VCaP (cell line): ENCODE measurements around the gene VRK3.

Experiments
- H3K27ac ChIP-seq: fragments of 450-650 bp; 2 replicates; pipeline ENCODE4 v1.5.1; 2017
- TF ChIP-seq, protein P1 (sequence below): fragments of 450-650 bp; conservative IDR thresholded peaks from 2 replicates; pipeline ENCODE4 v1.5.1; 2017; ENCODE audit warnings: mild to moderate bottlenecking, moderate library complexity

The VRK3 gene

GRCh38 chr19:49986354-49986753 lies 38.8 kb downstream of the VRK3 start:
- TF ChIP-seq, protein P1, sequence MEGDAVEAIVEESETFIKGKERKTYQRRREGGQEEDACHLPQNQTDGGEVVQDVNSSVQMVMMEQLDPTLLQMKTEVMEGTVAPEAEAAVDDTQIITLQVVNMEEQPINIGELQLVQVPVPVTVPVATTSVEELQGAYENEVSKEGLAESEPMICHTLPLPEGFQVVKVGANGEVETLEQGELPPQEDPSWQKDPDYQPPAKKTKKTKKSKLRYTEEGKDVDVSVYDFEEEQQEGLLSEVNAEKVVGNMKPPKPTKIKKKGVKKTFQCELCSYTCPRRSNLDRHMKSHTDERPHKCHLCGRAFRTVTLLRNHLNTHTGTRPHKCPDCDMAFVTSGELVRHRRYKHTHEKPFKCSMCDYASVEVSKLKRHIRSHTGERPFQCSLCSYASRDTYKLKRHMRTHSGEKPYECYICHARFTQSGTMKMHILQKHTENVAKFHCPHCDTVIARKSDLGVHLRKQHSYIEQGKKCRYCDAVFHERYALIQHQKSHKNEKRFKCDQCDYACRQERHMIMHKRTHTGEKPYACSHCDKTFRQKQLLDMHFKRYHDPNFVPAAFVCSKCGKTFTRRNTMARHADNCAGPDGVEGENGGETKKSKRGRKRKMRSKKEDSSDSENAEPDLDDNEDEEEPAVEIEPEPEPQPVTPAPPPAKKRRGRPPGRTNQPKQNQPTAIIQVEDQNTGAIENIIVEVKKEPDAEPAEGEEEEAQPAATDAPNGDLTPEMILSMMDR: no peak
- H3K27ac ChIP-seq: peak overlapping the region; percentile 78

GRCh38 chr19:49985871-49986270 lies 39.3 kb downstream of the VRK3 start:
- H3K27ac ChIP-seq: peak overlapping the region; percentile 78
- TF ChIP-seq, protein P1: no peak

GRCh38 chr19:49984491-49984890 lies 40.7 kb downstream of the VRK3 start:
- H3K27ac ChIP-seq: peak overlapping the region; percentile 78
- TF ChIP-seq, protein P1: no peak

DNA sequence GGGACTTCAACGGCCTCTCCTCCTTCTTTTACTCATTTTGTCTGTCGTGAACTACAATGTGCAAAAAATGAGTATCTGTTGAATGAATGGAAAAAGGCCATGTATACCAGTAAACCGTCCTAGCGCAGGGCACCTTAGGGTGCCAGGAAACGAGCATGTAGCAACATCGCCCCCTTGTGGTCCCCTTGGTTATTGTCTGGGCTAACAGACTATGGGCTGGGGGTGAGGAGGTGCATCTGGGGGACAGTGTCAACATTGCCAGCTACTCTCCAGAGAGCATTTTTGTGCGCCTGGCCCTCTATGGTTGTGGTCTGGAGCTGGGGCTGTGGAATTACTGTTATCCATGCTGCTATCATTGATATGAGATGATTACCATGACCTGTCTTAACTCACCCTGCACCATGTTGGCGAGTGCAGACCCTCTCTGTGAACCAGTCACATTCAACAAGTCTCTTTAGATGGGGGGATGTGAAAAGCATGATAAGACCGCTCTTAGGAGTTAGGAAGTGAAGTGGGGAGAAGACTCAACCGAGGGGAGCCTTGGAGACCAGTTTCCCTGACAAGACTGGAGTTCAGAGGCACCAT lies 41.4 kb downstream of the VRK3 start:
- TF ChIP-seq, protein P1: peak; percentile 91
- H3K27ac ChIP-seq: peak overlapping the region; percentile 78; the same call in 1 of the 2 replicates

DNA sequence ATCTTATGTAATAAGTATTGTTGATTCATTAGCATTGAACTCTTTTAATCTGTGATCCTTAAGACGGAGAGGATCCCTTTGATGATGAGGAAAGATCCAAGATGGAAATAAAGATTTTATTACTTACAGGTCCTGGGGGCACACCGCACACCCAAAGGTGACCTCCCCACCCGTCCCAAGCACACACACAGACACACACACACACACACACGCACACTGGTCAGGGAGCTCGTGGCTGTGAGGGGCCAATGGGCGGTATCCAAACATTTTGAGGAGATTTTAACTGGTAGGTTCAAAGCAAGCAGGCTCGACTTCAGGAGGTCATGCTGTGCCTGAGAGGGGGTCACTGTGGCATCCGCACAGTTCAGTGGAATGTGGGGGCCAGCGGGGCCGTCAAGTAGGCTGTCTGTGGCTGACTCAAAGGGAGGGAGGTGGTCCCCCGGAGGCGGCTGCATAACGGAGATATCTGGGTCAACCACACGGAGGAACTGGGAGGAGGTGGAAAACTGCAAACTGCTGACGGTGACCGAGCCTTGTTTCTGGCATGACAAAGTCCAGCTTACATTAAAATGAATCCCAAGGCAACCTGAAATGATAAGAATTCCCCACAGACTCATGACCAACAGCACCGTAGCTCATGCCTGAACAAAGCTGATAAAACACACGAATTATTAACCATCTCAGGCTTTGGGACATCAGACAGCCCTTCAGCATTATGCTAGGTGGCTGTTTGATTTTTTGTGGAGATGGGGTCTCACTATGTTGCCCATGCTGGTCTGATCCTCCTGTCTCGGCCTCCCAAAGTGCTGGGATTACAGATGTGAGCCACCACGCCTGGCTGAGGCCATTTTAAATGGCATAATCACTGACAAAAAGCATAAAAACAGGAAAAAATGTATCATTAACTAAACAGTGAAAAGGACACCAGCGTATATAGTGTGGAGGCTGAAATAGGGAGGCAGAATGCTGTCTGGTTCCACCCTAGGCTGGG lies 43.3 kb downstream of the VRK3 start:
- no peak overlapping the region for H3K27ac ChIP-seq
- TF ChIP-seq, protein P1: no peak

DNA sequence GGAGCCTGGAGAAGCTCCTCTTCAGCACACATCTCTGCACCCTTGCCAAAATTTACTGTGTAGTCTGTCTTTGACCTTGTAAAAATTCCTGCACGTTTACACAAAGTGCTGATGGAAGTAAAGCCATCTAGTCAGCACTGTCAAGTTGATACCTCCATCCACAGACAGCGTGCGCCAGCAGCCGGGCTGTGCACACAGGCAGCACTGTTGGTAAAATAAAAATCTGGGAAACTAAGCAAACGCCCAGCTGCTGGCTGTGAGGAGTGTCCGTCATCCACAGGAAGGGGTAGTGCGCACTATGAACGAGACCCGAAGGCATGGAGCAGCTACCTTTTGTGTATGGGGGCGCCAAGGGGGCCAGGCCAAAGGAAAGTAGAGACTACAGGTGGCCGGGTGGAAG lies 46.8 kb downstream of the VRK3 start:
- TF ChIP-seq, protein P1: no peak
- peak overlapping the region; percentile 59 for H3K27ac ChIP-seq

GRCh38 chr19:49977881-49978280 lies 47.3 kb downstream of the VRK3 start:
- H3K27ac ChIP-seq: peak overlapping the region; percentile 59
- TF ChIP-seq, protein P1: no peak
